Loucy (cell line): ENCODE data around the gene CDC37.

ENCODE experiments used
- H2AFZ ChIP-seq: fragments of 200-600 bp; sonication (generic); 2 replicates; pipeline ENCODE4 v1.6.0; 2016; ENCODE audit warnings: antibody characterized with exemption, mild to moderate bottlenecking, low read length, moderate library complexity
- H3F3A ChIP-seq: fragments of 200-600 bp; 2 replicates; pipeline ENCODE4 v1.6.0; 2016; ENCODE audit warnings: antibody characterized with exemption, low read depth, mild to moderate bottlenecking
- H3K27me3 ChIP-seq: fragments of 200-600 bp; sonication (generic); 2 replicates; pipeline ENCODE4 v1.6.1; 2014; ENCODE audit warnings: low read length, mild to moderate bottlenecking; ENCODE audit not compliant: insufficient read depth, poor library complexity, severe bottlenecking
- H3K36me3 ChIP-seq: fragments of 200-600 bp; sonication (generic); 2 replicates; pipeline ENCODE4 v1.6.1; 2016; ENCODE audit warnings: low read length; ENCODE audit not compliant: insufficient read depth
- H3K4me1 ChIP-seq: fragments of 200-600 bp; sonication (generic); 2 replicates; pipeline ENCODE4 v1.5.1; 2014; ENCODE audit warnings: low read length, mild to moderate bottlenecking; ENCODE audit not compliant: insufficient read depth, poor library complexity, severe bottlenecking
- H3K4me2 ChIP-seq: fragments of 200-600 bp; sonication (generic); 2 replicates; pipeline ENCODE4 v1.6.0; 2014; ENCODE audit warnings: antibody characterized with exemption, low read length, low read depth, mild to moderate bottlenecking; ENCODE audit not compliant: poor library complexity, severe bottlenecking
- H3K4me3 ChIP-seq: fragments of 200-600 bp; sonication (generic); 2 replicates; pipeline ENCODE4 v1.5.1; 2014; ENCODE audit warnings: low read length, mild to moderate bottlenecking, mixed read lengths; ENCODE audit not compliant: poor library complexity, severe bottlenecking
- H3K79me2 ChIP-seq: fragments of 200-600 bp; sonication (generic); 2 replicates; pipeline ENCODE4 v1.6.1; 2014; ENCODE audit warnings: low read length; ENCODE audit not compliant: insufficient read depth
- H3K9ac ChIP-seq: fragments of 200-600 bp; sonication (generic); 2 replicates; pipeline ENCODE4 v1.6.0; 2014; ENCODE audit warnings: mild to moderate bottlenecking, low read depth, low read length, moderate library complexity; ENCODE audit not compliant: poor library complexity, severe bottlenecking
- H3K9me2 ChIP-seq: fragments of 200-600 bp; sonication (generic); replicated peaks from 2 replicates; pipeline ENCODE4 v1.6.1; 2016; ENCODE audit warnings: low read depth, low read length, mixed read lengths
- H3K9me3 ChIP-seq: fragments of 200-600 bp; sonication (generic); 2 replicates; pipeline ENCODE4 v1.6.1; 2014; ENCODE audit warnings: mild to moderate bottlenecking, antibody characterized with exemption, low read length, low read depth; ENCODE audit not compliant: insufficient read depth
- H4K20me1 ChIP-seq: fragments of 200-600 bp; sonication (generic); 2 replicates; pipeline ENCODE4 v1.6.0; 2014; ENCODE audit warnings: antibody characterized with exemption, low read length, mild to moderate bottlenecking; ENCODE audit not compliant: insufficient read depth, poor library complexity, severe bottlenecking
- EZH2phosphoT487 ChIP-seq: fragments of 200-600 bp; IDR thresholded peaks from 2 replicates; pipeline ENCODE4 v1.6.1; 2018; ENCODE audit warnings: antibody characterized with exemption, mild to moderate bottlenecking, moderate library complexity, borderline replicate concordance
- TF ChIP-seq, protein P1 (sequence below): fragments of 200-600 bp; sonication (generic); conservative IDR thresholded peaks from 2 replicates; pipeline ENCODE4 v1.5.1; 2014; ENCODE audit warnings: mild to moderate bottlenecking, antibody characterized with exemption, low read length

CDC37 gene

DNA sequence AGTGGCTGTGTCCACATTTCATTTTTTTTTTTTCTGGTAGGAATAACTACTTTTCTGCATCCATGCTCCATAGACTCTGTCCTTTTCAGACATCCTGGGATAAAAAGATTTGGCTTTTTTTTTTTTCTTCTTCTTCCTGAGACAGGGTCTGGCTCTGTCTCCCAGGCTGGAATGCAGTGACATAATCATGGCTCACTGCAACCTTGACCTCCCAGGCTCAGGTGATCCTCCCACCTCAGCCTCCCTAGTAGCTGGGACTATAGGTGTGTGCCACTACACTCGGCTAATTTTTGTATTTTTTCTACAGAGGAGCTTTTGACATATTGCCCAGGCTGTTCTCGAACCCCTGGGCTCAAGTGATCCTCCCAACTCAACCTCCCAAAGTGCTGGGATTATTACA, 59.8 kb downstream of the CDC37 start:
- H3K9ac ChIP-seq: no peak overlapping the region
- peaks cover 19% of the 10 kb centered on the region for H3K4me1 ChIP-seq

More for the DNA sequence above, 59.8 kb downstream of the CDC37 start:
- Histone ChIP-seq H3K9me2 (no peaks in the 10 kb centered on the region), H3K79me2 (peaks cover 9% of the 10 kb centered on the region), H3F3A (no peaks in the 10 kb centered on the region), H3K9me3 (no peaks in the 10 kb centered on the region), H4K20me1 (no peaks in the 10 kb centered on the region), H2AFZ (no peak overlapping the region), H3K4me2 (no peak overlapping the region), H3K27me3 (no peaks in the 10 kb centered on the region), H3K4me3 (no peak overlapping the region), H3K36me3 (no peaks in the 10 kb centered on the region)
- TF ChIP-seq EZH2phosphoT487: no peak
- TF ChIP-seq, protein P1, sequence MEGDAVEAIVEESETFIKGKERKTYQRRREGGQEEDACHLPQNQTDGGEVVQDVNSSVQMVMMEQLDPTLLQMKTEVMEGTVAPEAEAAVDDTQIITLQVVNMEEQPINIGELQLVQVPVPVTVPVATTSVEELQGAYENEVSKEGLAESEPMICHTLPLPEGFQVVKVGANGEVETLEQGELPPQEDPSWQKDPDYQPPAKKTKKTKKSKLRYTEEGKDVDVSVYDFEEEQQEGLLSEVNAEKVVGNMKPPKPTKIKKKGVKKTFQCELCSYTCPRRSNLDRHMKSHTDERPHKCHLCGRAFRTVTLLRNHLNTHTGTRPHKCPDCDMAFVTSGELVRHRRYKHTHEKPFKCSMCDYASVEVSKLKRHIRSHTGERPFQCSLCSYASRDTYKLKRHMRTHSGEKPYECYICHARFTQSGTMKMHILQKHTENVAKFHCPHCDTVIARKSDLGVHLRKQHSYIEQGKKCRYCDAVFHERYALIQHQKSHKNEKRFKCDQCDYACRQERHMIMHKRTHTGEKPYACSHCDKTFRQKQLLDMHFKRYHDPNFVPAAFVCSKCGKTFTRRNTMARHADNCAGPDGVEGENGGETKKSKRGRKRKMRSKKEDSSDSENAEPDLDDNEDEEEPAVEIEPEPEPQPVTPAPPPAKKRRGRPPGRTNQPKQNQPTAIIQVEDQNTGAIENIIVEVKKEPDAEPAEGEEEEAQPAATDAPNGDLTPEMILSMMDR: no peak
